ENCODE measurements around the gene IFNGR1. TPM values are rescaled to one million over a fixed set of nuclear protein-coding genes. Genes with fewer than 3 reads are reported as not detected.
A peak's percentile ranks its signal among the peaks of the same experiment; 100 is the strongest.

The IFNGR1 gene
- total RNA-seq, 1 experiment from 2014 or later = 27.1 TPM

- H3K9me2 ChIP-seq (ENCODE audit: insufficient read depth) = no peaks in the 10 kb centered on the region
- ATAC-seq (peak; percentile 15), DNase-seq (ENCODE audit: low read depth, low spot score) (no peak)
- intact Hi-C loops (cut with micrococcal nuclease) = no loop called here
- BruUV-seq (replicated peaks) = TSS peak; percentile 92
- no peaks in the 10 kb centered on the region for H3K27me3 ChIP-seq (ENCODE audit: insufficient read depth, low read length)
- peak overlapping the region; percentile 95 for H2AFZ ChIP-seq (ENCODE audit: low read depth, low read length, poor library complexity, severe bottlenecking)
- H3K9me3 ChIP-seq (ENCODE audit: control insufficient read depth in 1 of 2, insufficient read depth in 1 of 2, low read depth in 1 of 2, low read length in 2 of 2) = no peaks in the 10 kb centered on the region
- TF ChIP-seq SP1 (IDR thresholded peaks at IDR 0.05; ENCODE audit: low read depth) = 0 out of 2 replicates have a peak, but pooled peaks have one; percentile 5
- no peak for TF ChIP-seq YY1 (IDR thresholded peaks at IDR 0.05; ENCODE audit: extremely low read depth, insufficient replicate concordance, low read depth, low read length)
- TF ChIP-seq FOSL1 (IDR thresholded peaks at IDR 0.05; ENCODE audit: low read depth) = no peak
- no peak for TF ChIP-seq CTCF (IDR thresholded peaks at IDR 0.05 in 2 of 3, conservative IDR thresholded peaks at IDR 0.05 in 1 of 3; ENCODE audit: borderline replicate concordance in 1 of 3, insufficient read depth in 1 of 3, low read depth in 2 of 3, low read length in 2 of 3)
- peak; percentile 43 for TF ChIP-seq SIN3A (IDR thresholded peaks at IDR 0.05; ENCODE audit: low read depth)
- no peak for TF ChIP-seq CBX3 (IDR thresholded peaks at IDR 0.05; ENCODE audit: low read depth)
- TF ChIP-seq EZH2 (IDR thresholded peaks at IDR 0.05) = no peak
- TF ChIP-seq MAX (IDR thresholded peaks at IDR 0.05) = peak; percentile 39; the same call in 1 of the 2 replicates
- H3K4me1 ChIP-seq (ENCODE audit: control insufficient read depth in 1 of 2, insufficient read depth in 2 of 2, low read length in 2 of 2) = peaks cover 11 to 23% of the 10 kb centered on the region in 2 experiments
- POLR2A ChIA-PET = no interaction called here
- peak overlapping the region; percentile 58 to 86 for H3K4me3 ChIP-seq (replicated peaks in 1 of 2; ENCODE audit: low read depth in 1 of 2, low read length in 2 of 2)
- peak overlapping the region; percentile 74 for H3K9ac ChIP-seq (ENCODE audit: low read length)
- no peak overlapping the region; the same call in 1 of the 2 replicates for H3K27ac ChIP-seq (ENCODE audit: low read depth, low read length)
- H3K4me2 ChIP-seq (ENCODE audit: low read length) = peak overlapping the region; percentile 83
- peaks cover 40% of the 10 kb centered on the region for H3K79me2 ChIP-seq (ENCODE audit: insufficient read depth, low read length)
- H4K20me1 ChIP-seq (ENCODE audit: insufficient read depth) = no peaks in the 10 kb centered on the region
- RAD21 ChIA-PET (ENCODE audit: low non-redundant PET in 1 of 2, low total read pairs in 2 of 2, uncharacterized antibody in 2 of 2, unreplicated experiment in 2 of 2) = no interaction called here
- H3K36me3 ChIP-seq (ENCODE audit: control insufficient read depth in 1 of 2, insufficient read depth in 2 of 2, low read length in 2 of 2) = no peaks in the 10 kb centered on the region
- CTCF ChIA-PET = no interaction called here
Measured at GRCh38 chr6:137219664-137220252, 573 bp upstream of the IFNGR1 start.

Data from HCT116 (cell line).